Liver (tissue), 3 donors: ENCODE data around the gene LHFPL3.

Source experiments
- CTCF ChIP-seq: fragments of 150-350 bp; IDR thresholded peaks from 2 replicates; pipeline ENCODE4 v1.5.1; 2017; ENCODE audit warnings: improper control_type of control experiment, low read depth, low read length; ENCODE audit not compliant: missing input control
- FOXA1 ChIP-seq: IDR thresholded peaks from 2 replicates; pipeline ENCODE4 v1.6.1; 2016; ENCODE audit warnings: antibody characterized with exemption
- HNF4G ChIP-seq: IDR thresholded peaks from 2 replicates; pipeline ENCODE4 v1.6.1; 2016; ENCODE audit warnings: antibody characterized with exemption
- REST ChIP-seq: IDR thresholded peaks from 2 replicates; pipeline ENCODE4 v1.6.1; 2016; ENCODE audit warnings: antibody characterized with exemption, mild to moderate bottlenecking
- RXRA ChIP-seq, 2 donors: IDR thresholded peaks; 2 replicates each; pipeline ENCODE4 v1.6.1; 2017 to 2018; ENCODE audit warnings: antibody characterized with exemption in 2 of 2, mild to moderate bottlenecking in 1 of 2
- TAF1 ChIP-seq: conservative IDR thresholded peaks from 2 replicates; pipeline ENCODE4 v1.6.1; 2016; ENCODE audit warnings: antibody characterized with exemption, mild to moderate bottlenecking
- donor health status: healthy.
- donor health status: healthy.

GRCh38 chr7:104789780-104790179 is 461.4 kb downstream of the LHFPL3 start:
- no peak for TF ChIP-seq TAF1
- no peak for TF ChIP-seq HNF4G
- TF ChIP-seq CTCF = no peak
- no peak for TF ChIP-seq REST
- no peak for TF ChIP-seq FOXA1
- TF ChIP-seq RXRA (IDR thresholded peaks at IDR 0.05) = no peak
